Vagina (tissue), 2 donors: ENCODE measurements around the gene FAF2.

ENCODE experiments used
- POLR2A ChIP-seq, 2 donors: fragments of 450-650 bp; IDR thresholded peaks; one replicate each; pipeline ENCODE4 v1.6.1; 2017; ENCODE audit warnings: antibody characterized with exemption in 2 of 2, mild to moderate bottlenecking in 2 of 2, moderate library complexity in 2 of 2
- POLR2AphosphoS5 ChIP-seq, 2 donors: sonication (generic); formaldehyde crosslinking; IDR thresholded peaks; one replicate each; pipeline ENCODE4 v1.9.0; 2017; ENCODE audit warnings: antibody characterized with exemption in 2 of 2, mild to moderate bottlenecking in 2 of 2, low read depth in 1 of 2; ENCODE audit not compliant: insufficient read depth in 1 of 2

- TF ChIP-seq POLR2A (IDR thresholded peaks at IDR 0.05), result no peak
- TF ChIP-seq POLR2AphosphoS5 (IDR thresholded peaks at IDR 0.05; ENCODE audit: insufficient read depth in 1 of 2, low read depth in 1 of 2), result no peak
Observed at GRCh38 chr5:176514244-176514950, 66.2 kb downstream of the FAF2 start.
